KMS-11 (cell line): ENCODE results near the gene ZMIZ2.

Source experiments
- H2AFZ ChIP-seq: fragments of 200-600 bp; sonication (generic); 2 replicates; pipeline ENCODE4 v1.6.1; 2016; ENCODE audit warnings: antibody characterized with exemption, mixed run types, low read depth
- H3K27ac ChIP-seq: fragments of 200-600 bp; sonication (generic); 2 replicates; pipeline ENCODE4 v1.6.1; 2016; ENCODE audit warnings: mild to moderate bottlenecking, mixed run types
- H3K27me3 ChIP-seq: fragments of 200-600 bp; sonication (generic); 2 replicates; pipeline ENCODE4 v1.6.1; 2017; ENCODE audit warnings: mild to moderate bottlenecking, low read depth, mixed run types, moderate library complexity; ENCODE audit not compliant: insufficient read depth
- H3K36me3 ChIP-seq: fragments of 200-600 bp; sonication (generic); 2 replicates; pipeline ENCODE4 v1.6.1; 2017; ENCODE audit warnings: mild to moderate bottlenecking, mixed run types; ENCODE audit not compliant: insufficient read depth
- H3K4me1 ChIP-seq: fragments of 200-600 bp; sonication (generic); 2 replicates; pipeline ENCODE4 v1.6.1; 2016; ENCODE audit warnings: mild to moderate bottlenecking, low read depth, mixed run types; ENCODE audit not compliant: poor library complexity, severe bottlenecking
- H3K4me2 ChIP-seq: fragments of 200-600 bp; sonication (generic); 2 replicates; pipeline ENCODE4 v1.7.0; 2016; ENCODE audit warnings: mild to moderate bottlenecking, mixed run types
- H3K4me3 ChIP-seq: fragments of 200-600 bp; sonication (generic); IDR thresholded peaks from 2 replicates; pipeline ENCODE4 v1.6.1; 2017; ENCODE audit warnings: low read depth, low read length, mixed read lengths; ENCODE audit not compliant: insufficient read depth
- H3K79me2 ChIP-seq: fragments of 200-600 bp; sonication (generic); 2 replicates; pipeline ENCODE4 v1.6.1; 2016; ENCODE audit warnings: low read depth, mixed run types; ENCODE audit not compliant: insufficient read depth
- H3K9ac ChIP-seq: fragments of 200-600 bp; sonication (generic); 2 replicates; pipeline ENCODE4 v1.6.1; 2016; ENCODE audit warnings: mild to moderate bottlenecking, mixed run types
- H4K20me1 ChIP-seq: fragments of 200-600 bp; sonication (generic); 2 replicates; pipeline ENCODE4 v1.6.1; 2016; ENCODE audit warnings: mild to moderate bottlenecking, mixed run types; ENCODE audit not compliant: insufficient read depth
- TF ChIP-seq, protein P1 (sequence below): fragments of 200-600 bp; sonication (generic); conservative IDR thresholded peaks from 2 replicates; pipeline ENCODE4 v1.6.1; 2017; ENCODE audit warnings: low read depth, mild to moderate bottlenecking, antibody characterized with exemption, low read length, moderate library complexity, mixed read lengths

The ZMIZ2 gene

DNA sequence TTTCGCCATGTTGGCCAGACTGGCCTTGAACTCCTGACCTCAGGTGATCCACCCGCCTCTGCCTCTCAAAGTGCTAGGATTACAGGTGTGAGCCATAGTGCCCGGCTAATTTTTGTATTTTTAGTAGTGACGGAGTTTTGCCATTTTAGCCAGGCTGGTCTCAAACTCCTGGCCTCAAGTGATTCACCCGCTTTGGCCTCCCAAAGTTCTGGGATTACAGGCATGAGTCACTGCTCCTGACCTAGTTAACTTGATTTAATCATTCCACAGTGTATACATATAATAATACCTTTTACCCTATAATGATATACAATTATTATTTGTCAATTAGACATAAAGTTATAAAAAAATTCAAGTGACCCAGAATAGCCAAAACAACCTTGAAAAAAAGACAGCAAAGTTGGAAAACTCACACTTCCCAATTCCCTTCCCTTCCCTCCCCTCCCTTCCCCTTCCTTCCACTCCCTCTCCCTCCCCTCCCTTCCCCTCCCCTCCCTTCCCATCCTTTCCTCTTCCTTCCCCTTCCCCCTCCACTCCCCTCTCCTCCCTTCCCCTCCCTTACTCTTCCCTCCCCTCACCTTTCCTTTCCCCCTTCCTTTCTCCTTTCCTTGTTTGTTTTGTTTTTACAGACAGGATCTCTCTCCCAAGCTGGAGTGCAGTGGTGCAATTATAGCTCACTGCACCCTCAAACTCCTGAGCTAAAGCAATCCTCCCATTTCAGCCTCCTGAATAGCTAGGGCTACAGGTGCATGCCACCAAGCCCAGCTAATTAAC is 14.8 kb upstream of the ZMIZ2 start:
- no peak overlapping the region for H3K9ac ChIP-seq

DNA sequence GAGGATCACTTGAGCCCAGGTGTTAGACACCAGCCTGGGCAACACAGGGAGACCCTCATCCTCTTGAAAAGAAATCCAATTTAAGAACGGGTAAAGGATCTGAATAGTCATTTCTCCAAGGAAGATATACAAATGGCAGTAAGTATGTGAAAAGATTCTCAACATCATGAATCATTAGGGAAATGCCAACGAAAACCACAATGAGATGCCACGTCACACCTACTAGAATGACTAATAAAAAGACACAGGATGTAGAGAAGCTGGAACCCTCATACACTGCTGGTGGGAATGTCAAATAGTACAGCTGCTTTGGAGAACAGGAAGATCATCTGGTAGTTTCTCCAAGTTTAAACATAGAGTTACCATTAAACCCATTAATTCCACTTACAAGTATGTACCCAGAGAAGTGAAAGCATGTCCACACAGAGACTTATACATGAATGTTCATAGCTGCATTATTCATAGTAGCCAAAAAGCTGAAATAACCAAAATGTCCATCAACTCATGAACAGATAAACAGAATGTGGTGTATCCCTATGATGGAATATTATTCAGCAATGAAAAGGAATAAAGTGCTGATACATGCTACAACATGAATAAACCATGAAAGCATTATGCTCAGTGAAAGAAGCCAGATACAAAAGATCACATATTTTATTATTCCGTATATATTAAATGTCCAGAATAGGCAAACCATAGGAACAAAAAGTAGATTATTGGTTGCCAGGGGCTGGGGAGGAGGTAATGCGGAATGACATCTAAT is 13.1 kb upstream of the ZMIZ2 start:
- Histone ChIP-seq H4K20me1 (no peaks in the 10 kb centered on the region), H3K4me2 (no peak overlapping the region), H3K36me3 (no peaks in the 10 kb centered on the region), H3K79me2 (no peaks in the 10 kb centered on the region), H3K9ac (no peak overlapping the region), H3K27ac (no peak overlapping the region), H3K4me1 (no peaks in the 10 kb centered on the region), H3K4me3 (no peak overlapping the region), H3K27me3 (no peaks in the 10 kb centered on the region), H2AFZ (no peak overlapping the region)
- TF ChIP-seq, protein P1, sequence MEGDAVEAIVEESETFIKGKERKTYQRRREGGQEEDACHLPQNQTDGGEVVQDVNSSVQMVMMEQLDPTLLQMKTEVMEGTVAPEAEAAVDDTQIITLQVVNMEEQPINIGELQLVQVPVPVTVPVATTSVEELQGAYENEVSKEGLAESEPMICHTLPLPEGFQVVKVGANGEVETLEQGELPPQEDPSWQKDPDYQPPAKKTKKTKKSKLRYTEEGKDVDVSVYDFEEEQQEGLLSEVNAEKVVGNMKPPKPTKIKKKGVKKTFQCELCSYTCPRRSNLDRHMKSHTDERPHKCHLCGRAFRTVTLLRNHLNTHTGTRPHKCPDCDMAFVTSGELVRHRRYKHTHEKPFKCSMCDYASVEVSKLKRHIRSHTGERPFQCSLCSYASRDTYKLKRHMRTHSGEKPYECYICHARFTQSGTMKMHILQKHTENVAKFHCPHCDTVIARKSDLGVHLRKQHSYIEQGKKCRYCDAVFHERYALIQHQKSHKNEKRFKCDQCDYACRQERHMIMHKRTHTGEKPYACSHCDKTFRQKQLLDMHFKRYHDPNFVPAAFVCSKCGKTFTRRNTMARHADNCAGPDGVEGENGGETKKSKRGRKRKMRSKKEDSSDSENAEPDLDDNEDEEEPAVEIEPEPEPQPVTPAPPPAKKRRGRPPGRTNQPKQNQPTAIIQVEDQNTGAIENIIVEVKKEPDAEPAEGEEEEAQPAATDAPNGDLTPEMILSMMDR, result no peak

More for the DNA sequence above, 14.8 kb upstream of the ZMIZ2 start:
- Histone ChIP-seq H3K4me3 (no peak overlapping the region), H3K79me2 (no peaks in the 10 kb centered on the region), H3K4me2 (no peak overlapping the region), H3K4me1 (no peaks in the 10 kb centered on the region), H3K27ac (no peak overlapping the region), H2AFZ (no peak overlapping the region), H4K20me1 (no peaks in the 10 kb centered on the region), H3K36me3 (no peaks in the 10 kb centered on the region), H3K27me3 (no peaks in the 10 kb centered on the region)
- TF ChIP-seq, protein P1, result no peak

DNA sequence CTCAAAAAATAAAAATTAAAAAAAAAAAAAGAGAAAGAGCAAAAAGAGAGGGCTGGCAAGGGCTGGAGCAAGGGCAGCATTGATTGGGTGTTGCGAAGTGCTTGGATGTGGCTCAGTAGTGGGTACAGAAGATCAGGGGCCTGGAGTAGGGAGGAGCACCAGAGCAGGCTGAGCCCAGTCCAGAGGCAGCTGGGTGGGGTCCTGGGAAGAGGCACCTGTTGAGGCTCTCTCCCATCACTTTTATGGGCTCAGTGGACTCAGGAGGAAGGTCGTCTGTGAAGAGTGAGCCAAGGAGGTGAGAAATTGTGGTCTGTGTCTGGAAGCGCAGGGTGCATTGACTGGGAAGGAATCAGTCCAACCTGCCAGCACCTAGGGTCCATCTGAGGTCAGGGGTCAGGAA is 11.8 kb upstream of the ZMIZ2 start:
- H3K4me1 ChIP-seq, result no peaks in the 10 kb centered on the region
- H3K9ac ChIP-seq, result no peak overlapping the region
- H3K27ac ChIP-seq, result no peak overlapping the region

DNA sequence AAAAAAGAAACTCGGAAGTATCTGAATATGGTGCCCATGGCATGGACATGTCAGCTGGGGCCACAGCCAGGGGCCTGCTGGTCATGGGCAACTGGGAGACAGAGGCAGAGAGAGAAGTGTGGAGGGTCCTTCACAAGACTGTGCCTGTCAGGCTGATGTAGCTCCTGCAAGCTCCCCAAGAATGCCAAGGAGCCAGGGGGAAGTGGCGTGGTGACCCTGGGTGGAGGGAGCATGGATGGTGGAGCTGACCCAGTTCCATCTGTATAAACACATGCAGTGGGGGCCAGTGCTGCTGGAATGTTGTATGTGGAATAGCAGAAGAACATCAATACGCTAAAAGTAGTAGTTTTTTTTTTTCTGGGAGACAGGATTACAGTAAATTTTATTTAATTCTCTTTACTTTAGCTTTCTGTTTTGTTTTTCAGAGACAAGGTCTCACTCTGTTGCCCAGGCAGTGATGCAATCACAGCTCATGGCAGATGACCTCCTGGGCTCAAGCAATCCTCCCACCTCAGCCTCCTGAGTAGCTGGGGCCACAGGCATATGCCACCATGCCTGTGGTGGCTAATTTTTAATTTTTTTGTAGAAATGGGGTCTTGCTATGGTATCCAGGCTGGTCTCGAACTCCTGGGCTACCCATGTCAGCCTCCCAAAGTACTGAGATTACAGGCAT is 10.5 kb upstream of the ZMIZ2 start:
- H3K79me2 ChIP-seq, result no peaks in the 10 kb centered on the region
- TF ChIP-seq, protein P1, result no peak
- H3K27ac ChIP-seq, result no peak overlapping the region
- H2AFZ ChIP-seq, result no peak overlapping the region
- H3K4me1 ChIP-seq, result no peaks in the 10 kb centered on the region
- H3K4me2 ChIP-seq, result no peak overlapping the region
- no peaks in the 10 kb centered on the region for H3K27me3 ChIP-seq
- no peaks in the 10 kb centered on the region for H4K20me1 ChIP-seq
- no peak overlapping the region for H3K4me3 ChIP-seq
- no peak overlapping the region for H3K9ac ChIP-seq
- H3K36me3 ChIP-seq, result no peaks in the 10 kb centered on the region

More for the DNA sequence above, 11.8 kb upstream of the ZMIZ2 start:
- no peak overlapping the region for H3K4me3 ChIP-seq
- TF ChIP-seq, protein P1, result no peak
- H3K27me3 ChIP-seq, result no peaks in the 10 kb centered on the region
- H4K20me1 ChIP-seq, result no peaks in the 10 kb centered on the region
- no peak overlapping the region for H3K4me2 ChIP-seq
- H3K79me2 ChIP-seq, result no peaks in the 10 kb centered on the region
- H2AFZ ChIP-seq, result no peak overlapping the region
- H3K36me3 ChIP-seq, result no peaks in the 10 kb centered on the region
